ENCODE data around the gene RBMS1.

The RBMS1 gene

GRCh38 chr2:160538115-160538514 lies 44.5 kb upstream of the RBMS1 start:
- no peak overlapping the region for H3K4me2 ChIP-seq (ENCODE audit: low read length)
- no peaks in the 10 kb centered on the region for H3K9me3 ChIP-seq (ENCODE audit: insufficient read depth, low read length)
- H2AFZ ChIP-seq (ENCODE audit: low read depth, low read length) = no peak overlapping the region
- H3K36me3 ChIP-seq (replicated peaks; ENCODE audit: low read depth, low read length) = no peaks in the 10 kb centered on the region
- H3K27ac ChIP-seq (ENCODE audit: low read length) = no peak overlapping the region
- no peaks in the 10 kb centered on the region for H4K20me1 ChIP-seq (ENCODE audit: insufficient read depth, low read length)
- TF ChIP-seq EZH2phosphoT487 (IDR thresholded peaks at IDR 0.05; ENCODE audit: low read depth) = no peak
- no peak for TF ChIP-seq CTCF (IDR thresholded peaks at IDR 0.05; ENCODE audit: low read depth, low read length)
- H3K4me1 ChIP-seq (ENCODE audit: low read length) = no peaks in the 10 kb centered on the region
- H3K27me3 ChIP-seq (ENCODE audit: low read depth, low read length) = no peaks in the 10 kb centered on the region
- H3K9ac ChIP-seq (ENCODE audit: low read length) = no peak overlapping the region
- no peak overlapping the region for H3K4me3 ChIP-seq (ENCODE audit: low read length)
- no peaks in the 10 kb centered on the region for H3K79me2 ChIP-seq (ENCODE audit: low read length)

- no peaks in the 10 kb centered on the region for H3K36me3 ChIP-seq (replicated peaks; ENCODE audit: low read depth, low read length)
- no peak overlapping the region for H2AFZ ChIP-seq (ENCODE audit: low read depth, low read length)
- H3K27me3 ChIP-seq (ENCODE audit: low read depth, low read length) = no peaks in the 10 kb centered on the region
- no peak overlapping the region for H3K4me2 ChIP-seq (ENCODE audit: low read length)
- H4K20me1 ChIP-seq (ENCODE audit: insufficient read depth, low read length) = no peaks in the 10 kb centered on the region
- no peak overlapping the region for H3K27ac ChIP-seq (ENCODE audit: low read length)
- H3K79me2 ChIP-seq (ENCODE audit: low read length) = no peaks in the 10 kb centered on the region
- H3K9me3 ChIP-seq (ENCODE audit: insufficient read depth, low read length) = no peaks in the 10 kb centered on the region
- no peak overlapping the region for H3K9ac ChIP-seq (ENCODE audit: low read length)
- no peak for TF ChIP-seq CTCF (IDR thresholded peaks at IDR 0.05; ENCODE audit: low read depth, low read length)
- no peak for TF ChIP-seq EZH2phosphoT487 (IDR thresholded peaks at IDR 0.05; ENCODE audit: low read depth)
- H3K4me1 ChIP-seq (ENCODE audit: low read length) = no peaks in the 10 kb centered on the region
- H3K4me3 ChIP-seq (ENCODE audit: low read length) = no peak overlapping the region
Measured at GRCh38 chr2:160534996-160535395, 41.4 kb upstream of the RBMS1 start.

GRCh38 chr2:160534249-160534648 lies 40.6 kb upstream of the RBMS1 start:
- H3K9ac ChIP-seq (ENCODE audit: low read length) = no peak overlapping the region
- no peaks in the 10 kb centered on the region for H3K27me3 ChIP-seq (ENCODE audit: low read depth, low read length)
- H4K20me1 ChIP-seq (ENCODE audit: insufficient read depth, low read length) = no peaks in the 10 kb centered on the region
- no peak overlapping the region for H2AFZ ChIP-seq (ENCODE audit: low read depth, low read length)
- H3K79me2 ChIP-seq (ENCODE audit: low read length) = no peaks in the 10 kb centered on the region
- no peak overlapping the region for H3K4me3 ChIP-seq (ENCODE audit: low read length)
- TF ChIP-seq CTCF (IDR thresholded peaks at IDR 0.05; ENCODE audit: low read depth, low read length) (no peak), EZH2phosphoT487 (IDR thresholded peaks at IDR 0.05; ENCODE audit: low read depth) (no peak)
- H3K4me1 ChIP-seq (ENCODE audit: low read length) = no peaks in the 10 kb centered on the region
- no peaks in the 10 kb centered on the region for H3K9me3 ChIP-seq (ENCODE audit: insufficient read depth, low read length)
- H3K4me2 ChIP-seq (ENCODE audit: low read length) = no peak overlapping the region
- H3K27ac ChIP-seq (ENCODE audit: low read length) = no peak overlapping the region
- no peaks in the 10 kb centered on the region for H3K36me3 ChIP-seq (replicated peaks; ENCODE audit: low read depth, low read length)

- H3K79me2 ChIP-seq (ENCODE audit: low read length) = no peaks in the 10 kb centered on the region
- no peaks in the 10 kb centered on the region for H3K9me3 ChIP-seq (ENCODE audit: insufficient read depth, low read length)
- no peaks in the 10 kb centered on the region for H3K27me3 ChIP-seq (ENCODE audit: low read depth, low read length)
- H3K36me3 ChIP-seq (replicated peaks; ENCODE audit: low read depth, low read length) = no peaks in the 10 kb centered on the region
- no peak overlapping the region for H2AFZ ChIP-seq (ENCODE audit: low read depth, low read length)
- no peak overlapping the region for H3K9ac ChIP-seq (ENCODE audit: low read length)
- no peaks in the 10 kb centered on the region for H4K20me1 ChIP-seq (ENCODE audit: insufficient read depth, low read length)
- no peak for TF ChIP-seq CTCF (IDR thresholded peaks at IDR 0.05; ENCODE audit: low read depth, low read length)
- H3K4me3 ChIP-seq (ENCODE audit: low read length) = no peak overlapping the region
- H3K4me1 ChIP-seq (ENCODE audit: low read length) = no peaks in the 10 kb centered on the region
- H3K4me2 ChIP-seq (ENCODE audit: low read length) = no peak overlapping the region
- H3K27ac ChIP-seq (ENCODE audit: low read length) = no peak overlapping the region
Measured at GRCh38 chr2:160533482-160533881, 39.9 kb upstream of the RBMS1 start.

Data from OCI-LY3 (cell line).